WTC11 (cell line): ENCODE data around the gene ECT2. TPM values are rescaled to one million over a fixed set of nuclear protein-coding genes. Genes with fewer than 3 reads are reported as not detected.

Experiments
- ATAC-seq: fragments of 200-7000 bp; cut with Tn5 transposase; 2 replicates; pipeline ENCODE4 v1.10.0; 2021; ENCODE audit warnings: mild to moderate bottlenecking, moderate library complexity
- CTCF ChIA-PET: fragments of 300-600 bp; sonication (Branson Sonifier 250); formaldehyde crosslinking; loops from one replicate; lab custom pipeline; 2021; ENCODE audit warnings: antibody characterized with exemption; lab: Charles Lee
- POLR2A ChIA-PET: fragments of 350-600 bp; sonication (Branson Sonifier 250); formaldehyde crosslinking; loops from one replicate; lab custom pipeline; 2021; ENCODE audit warnings: antibody characterized with exemption; lab: Charles Lee
- DNase-seq: peaks from one replicate; pipeline ENCODE4 v3.0.0; 2021; ENCODE audit warnings: low spot score
- H3K27ac Mint-ChIP-seq: 2 replicates; pipeline ENCODE4 v1.8.0; 2021; ENCODE audit warnings: mixed read lengths
- H3K27me3 Mint-ChIP-seq: 2 replicates; pipeline ENCODE4 v1.8.0; 2021; ENCODE audit warnings: low read depth, mild to moderate bottlenecking, moderate library complexity, mixed read lengths
- H3K36me3 Mint-ChIP-seq: 2 replicates; pipeline ENCODE4 v1.8.0; 2021; ENCODE audit warnings: mixed read lengths
- H3K4me1 Mint-ChIP-seq: 2 replicates; pipeline ENCODE4 v1.8.0; 2022; ENCODE audit warnings: mixed read lengths
- H3K4me3 Mint-ChIP-seq: 2 replicates; pipeline ENCODE4 v1.8.0; 2021; ENCODE audit warnings: mild to moderate bottlenecking, moderate library complexity, mixed read lengths
- H3K9me3 Mint-ChIP-seq: 2 replicates; pipeline ENCODE4 v1.8.0; 2021; ENCODE audit warnings: mixed read lengths
- ETV6 ChIP-seq: sonication (generic); formaldehyde crosslinking; IDR thresholded peaks from 2 replicates; pipeline ENCODE4 v1.8.1; 2022; ENCODE audit warnings: mild to moderate bottlenecking, missing genetic modification reagents
- GABPB1 ChIP-seq: sonication (generic); formaldehyde crosslinking; IDR thresholded peaks from 2 replicates; pipeline ENCODE4 v1.8.1; 2023; ENCODE audit warnings: mild to moderate bottlenecking, missing genetic modification reagents
- IRF2 ChIP-seq: sonication (generic); formaldehyde crosslinking; IDR thresholded peaks from 2 replicates; pipeline ENCODE4 v1.8.0; 2022; ENCODE audit warnings: low read depth, missing genetic modification reagents, borderline replicate concordance
- JUN ChIP-seq: sonication (generic); formaldehyde crosslinking; IDR thresholded peaks from 2 replicates; pipeline ENCODE4 v1.8.0; 2023; ENCODE audit warnings: mild to moderate bottlenecking, missing genetic modification reagents
- NFYB ChIP-seq: sonication (generic); formaldehyde crosslinking; conservative IDR thresholded peaks from 2 replicates; pipeline ENCODE4 v1.8.0; 2022; ENCODE audit warnings: low read depth, missing genetic modification reagents
- NR2C2 ChIP-seq: sonication (generic); formaldehyde crosslinking; IDR thresholded peaks from 2 replicates; pipeline ENCODE4 v1.8.0; 2022; ENCODE audit warnings: mild to moderate bottlenecking, missing genetic modification reagents
- OVOL2 ChIP-seq: fragments of 250-450 bp; sonication (Bioruptor Pico); IDR thresholded peaks from 2 replicates; pipeline ENCODE4 v1.9.0; 2021; ENCODE audit warnings: mild to moderate bottlenecking, borderline replicate concordance
- SMAD4 ChIP-seq: sonication (generic); formaldehyde crosslinking; IDR thresholded peaks from 2 replicates; pipeline ENCODE4 v1.8.0; 2022; ENCODE audit warnings: mild to moderate bottlenecking, missing genetic modification reagents
- TP53 ChIP-seq: sonication (generic); formaldehyde crosslinking; IDR thresholded peaks from 2 replicates; pipeline ENCODE4 v1.8.1; 2023; ENCODE audit warnings: mild to moderate bottlenecking, missing genetic modification reagents
- ZNF121 ChIP-seq: sonication (generic); formaldehyde crosslinking; IDR thresholded peaks from 2 replicates; pipeline ENCODE4 v1.8.0; 2023; ENCODE audit warnings: missing genetic modification reagents
- ZNF232 ChIP-seq: sonication (generic); formaldehyde crosslinking; IDR thresholded peaks from 2 replicates; pipeline ENCODE4 v1.8.0; 2022; ENCODE audit warnings: mild to moderate bottlenecking, missing genetic modification reagents
- ZNF317 ChIP-seq: sonication (generic); formaldehyde crosslinking; IDR thresholded peaks from 2 replicates; pipeline ENCODE4 v1.8.1; 2023; ENCODE audit warnings: low read depth, mild to moderate bottlenecking, moderate library complexity, missing genetic modification reagents, borderline replicate concordance
- ZNF396 ChIP-seq: fragments of 250-450 bp; sonication (Bioruptor Pico); IDR thresholded peaks from 2 replicates; pipeline ENCODE4 v1.8.0; 2021; ENCODE audit warnings: mild to moderate bottlenecking, moderate library complexity, borderline replicate concordance
- ZNF423 ChIP-seq: fragments of 250-450 bp; sonication (Bioruptor Pico); IDR thresholded peaks from 2 replicates; pipeline ENCODE4 v2.1.2; 2022; ENCODE audit warnings: mild to moderate bottlenecking, moderate library complexity
- ZNF671 ChIP-seq: fragments of 250-450 bp; sonication (Bioruptor Pico); IDR thresholded peaks from 2 replicates; pipeline ENCODE4 v1.8.0; 2021; ENCODE audit warnings: mild to moderate bottlenecking
- total RNA-seq: library from RNA; stranded (reverse); gene quantifications from 3 replicates; pipeline ENCODE4 v1.2.3, GENCODE V29; 2021
- TF ChIP-seq, protein P1 (sequence below): sonication (generic); formaldehyde crosslinking; IDR thresholded peaks from 2 replicates; pipeline ENCODE4 v1.8.1; 2023; ENCODE audit warnings: mild to moderate bottlenecking, moderate library complexity, missing genetic modification reagents
- TF ChIP-seq, protein P2 (sequence below): sonication (generic); formaldehyde crosslinking; IDR thresholded peaks from 2 replicates; pipeline ENCODE4 v1.8.0; 2022; ENCODE audit warnings: mild to moderate bottlenecking, missing genetic modification reagents
- TF ChIP-seq, protein P3 (sequence below): sonication (generic); formaldehyde crosslinking; IDR thresholded peaks from 2 replicates; pipeline ENCODE4 v1.8.0; 2023; ENCODE audit warnings: missing genetic modification reagents
- TF ChIP-seq, protein P4 (sequence below): sonication (generic); formaldehyde crosslinking; IDR thresholded peaks from 2 replicates; pipeline ENCODE4 v1.8.1; 2023; ENCODE audit warnings: mild to moderate bottlenecking, missing genetic modification reagents, borderline replicate concordance
- TF ChIP-seq, protein P5 (sequence below): fragments of 250-450 bp; sonication (Bioruptor Pico); IDR thresholded peaks from 2 replicates; pipeline ENCODE4 v1.9.0; 2021; ENCODE audit warnings: moderate library complexity, mild to moderate bottlenecking, inconsistent platforms, borderline replicate concordance
- TF ChIP-seq, protein P6 (sequence below): sonication (generic); formaldehyde crosslinking; IDR thresholded peaks from 2 replicates; pipeline ENCODE4 v1.8.1; 2022; ENCODE audit warnings: low read depth, mild to moderate bottlenecking, moderate library complexity, missing genetic modification reagents, borderline replicate concordance
- TF ChIP-seq, protein P7 (sequence below): sonication (generic); formaldehyde crosslinking; IDR thresholded peaks from 2 replicates; pipeline ENCODE4 v1.8.1; 2023; ENCODE audit warnings: mild to moderate bottlenecking, missing genetic modification reagents

The ECT2 gene
- total RNA-seq, 1 experiment from 2014 or later, result 97.7 TPM

DNA sequence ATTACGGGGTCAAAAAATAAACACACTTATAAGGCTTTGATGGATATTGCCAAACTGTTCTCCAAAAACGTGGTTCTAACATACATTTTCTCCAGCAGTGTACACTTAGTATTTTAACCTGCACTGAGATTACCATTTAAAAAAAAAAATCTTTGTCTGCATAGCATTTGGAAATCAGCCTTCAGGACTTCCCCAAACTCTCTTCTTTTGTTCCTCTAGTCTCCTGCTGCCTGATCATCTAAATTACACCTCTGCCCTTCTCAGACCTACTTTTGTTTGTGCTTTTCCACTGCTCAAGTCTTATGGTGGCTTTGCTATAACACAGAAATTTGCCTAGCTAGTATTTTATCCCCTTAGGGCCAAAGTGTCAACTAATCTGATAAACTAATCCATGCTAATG lies 43.5 kb upstream of the ECT2 start:
- peaks cover 14% of the 10 kb centered on the region for H3K4me1 Mint-ChIP-seq
- 0 out of 2 replicates have a peak overlapping the region, but pooled peaks have one; percentile 5 for H3K27ac Mint-ChIP-seq
- CTCF ChIA-PET, result no interaction called here
- no peaks in the 10 kb centered on the region for H3K9me3 Mint-ChIP-seq
- POLR2A ChIA-PET, result no interaction called here
- TF ChIP-seq ZNF121 (CRISPR knock-in tag) (no peak), TP53 (no peak)
- TF ChIP-seq, protein P1, sequence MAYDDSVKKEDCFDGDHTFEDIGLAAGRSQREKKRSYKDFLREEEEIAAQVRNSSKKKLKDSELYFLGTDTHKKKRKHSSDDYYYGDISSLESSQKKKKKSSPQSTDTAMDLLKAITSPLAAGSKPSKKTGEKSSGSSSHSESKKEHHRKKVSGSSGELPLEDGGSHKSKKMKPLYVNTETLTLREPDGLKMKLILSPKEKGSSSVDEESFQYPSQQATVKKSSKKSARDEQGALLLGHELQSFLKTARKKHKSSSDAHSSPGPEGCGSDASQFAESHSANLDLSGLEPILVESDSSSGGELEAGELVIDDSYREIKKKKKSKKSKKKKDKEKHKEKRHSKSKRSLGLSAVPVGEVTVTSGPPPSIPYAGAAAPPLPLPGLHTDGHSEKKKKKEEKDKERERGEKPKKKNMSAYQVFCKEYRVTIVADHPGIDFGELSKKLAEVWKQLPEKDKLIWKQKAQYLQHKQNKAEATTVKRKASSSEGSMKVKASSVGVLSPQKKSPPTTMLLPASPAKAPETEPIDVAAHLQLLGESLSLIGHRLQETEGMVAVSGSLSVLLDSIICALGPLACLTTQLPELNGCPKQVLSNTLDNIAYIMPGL, result no peak
- TF ChIP-seq, protein P2, sequence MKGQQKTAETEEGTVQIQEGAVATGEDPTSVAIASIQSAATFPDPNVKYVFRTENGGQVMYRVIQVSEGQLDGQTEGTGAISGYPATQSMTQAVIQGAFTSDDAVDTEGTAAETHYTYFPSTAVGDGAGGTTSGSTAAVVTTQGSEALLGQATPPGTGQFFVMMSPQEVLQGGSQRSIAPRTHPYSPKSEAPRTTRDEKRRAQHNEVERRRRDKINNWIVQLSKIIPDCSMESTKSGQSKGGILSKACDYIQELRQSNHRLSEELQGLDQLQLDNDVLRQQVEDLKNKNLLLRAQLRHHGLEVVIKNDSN, result no peak
- TF ChIP-seq, all 79 proteins: peak for 0
- ATAC-seq (no peak), DNase-seq (no peak)
- Mint-ChIP-seq H3K27me3 (no peaks in the 10 kb centered on the region; the same call in 1 of the 2 replicates), H3K36me3 (no peaks in the 10 kb centered on the region), H3K4me3 (no peak overlapping the region)

DNA sequence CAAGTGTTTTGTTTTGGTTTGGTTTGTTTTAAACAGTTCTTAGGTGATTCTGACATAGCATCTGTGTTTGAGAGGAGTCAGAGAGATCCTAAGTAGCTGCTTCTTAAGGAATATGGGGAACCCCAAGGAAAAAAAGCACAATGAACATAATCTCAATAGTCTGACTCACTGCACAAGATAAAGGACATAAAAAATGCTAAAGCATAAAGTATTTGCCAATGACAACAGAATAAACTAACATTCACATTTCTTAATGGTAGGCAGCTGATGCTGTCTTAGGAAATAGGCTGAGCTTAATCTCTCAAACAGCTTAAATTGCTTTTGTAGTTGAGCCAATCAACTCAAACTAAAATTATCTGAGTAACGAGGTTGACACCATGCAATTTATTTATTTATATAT lies 42.6 kb upstream of the ECT2 start:
- CTCF ChIA-PET, result interaction anchor here (0.9 kb wide), 1 partner anchor 35 kb away, joined by 3 read pairs; no protein-coding TSS in a partner anchor
- no peaks in the 10 kb centered on the region for H3K36me3 Mint-ChIP-seq
- no peak for ATAC-seq
- TF ChIP-seq, protein P3, sequence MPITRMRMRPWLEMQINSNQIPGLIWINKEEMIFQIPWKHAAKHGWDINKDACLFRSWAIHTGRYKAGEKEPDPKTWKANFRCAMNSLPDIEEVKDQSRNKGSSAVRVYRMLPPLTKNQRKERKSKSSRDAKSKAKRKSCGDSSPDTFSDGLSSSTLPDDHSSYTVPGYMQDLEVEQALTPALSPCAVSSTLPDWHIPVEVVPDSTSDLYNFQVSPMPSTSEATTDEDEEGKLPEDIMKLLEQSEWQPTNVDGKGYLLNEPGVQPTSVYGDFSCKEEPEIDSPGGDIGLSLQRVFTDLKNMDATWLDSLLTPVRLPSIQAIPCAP, result no peak
- TF ChIP-seq, protein P4, sequence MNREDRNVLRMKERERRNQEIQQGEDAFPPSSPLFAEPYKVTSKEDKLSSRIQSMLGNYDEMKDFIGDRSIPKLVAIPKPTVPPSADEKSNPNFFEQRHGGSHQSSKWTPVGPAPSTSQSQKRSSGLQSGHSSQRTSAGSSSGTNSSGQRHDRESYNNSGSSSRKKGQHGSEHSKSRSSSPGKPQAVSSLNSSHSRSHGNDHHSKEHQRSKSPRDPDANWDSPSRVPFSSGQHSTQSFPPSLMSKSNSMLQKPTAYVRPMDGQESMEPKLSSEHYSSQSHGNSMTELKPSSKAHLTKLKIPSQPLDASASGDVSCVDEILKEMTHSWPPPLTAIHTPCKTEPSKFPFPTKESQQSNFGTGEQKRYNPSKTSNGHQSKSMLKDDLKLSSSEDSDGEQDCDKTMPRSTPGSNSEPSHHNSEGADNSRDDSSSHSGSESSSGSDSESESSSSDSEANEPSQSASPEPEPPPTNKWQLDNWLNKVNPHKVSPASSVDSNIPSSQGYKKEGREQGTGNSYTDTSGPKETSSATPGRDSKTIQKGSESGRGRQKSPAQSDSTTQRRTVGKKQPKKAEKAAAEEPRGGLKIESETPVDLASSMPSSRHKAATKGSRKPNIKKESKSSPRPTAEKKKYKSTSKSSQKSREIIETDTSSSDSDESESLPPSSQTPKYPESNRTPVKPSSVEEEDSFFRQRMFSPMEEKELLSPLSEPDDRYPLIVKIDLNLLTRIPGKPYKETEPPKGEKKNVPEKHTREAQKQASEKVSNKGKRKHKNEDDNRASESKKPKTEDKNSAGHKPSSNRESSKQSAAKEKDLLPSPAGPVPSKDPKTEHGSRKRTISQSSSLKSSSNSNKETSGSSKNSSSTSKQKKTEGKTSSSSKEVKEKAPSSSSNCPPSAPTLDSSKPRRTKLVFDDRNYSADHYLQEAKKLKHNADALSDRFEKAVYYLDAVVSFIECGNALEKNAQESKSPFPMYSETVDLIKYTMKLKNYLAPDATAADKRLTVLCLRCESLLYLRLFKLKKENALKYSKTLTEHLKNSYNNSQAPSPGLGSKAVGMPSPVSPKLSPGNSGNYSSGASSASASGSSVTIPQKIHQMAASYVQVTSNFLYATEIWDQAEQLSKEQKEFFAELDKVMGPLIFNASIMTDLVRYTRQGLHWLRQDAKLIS, result no peak
- TF ChIP-seq, protein P5, sequence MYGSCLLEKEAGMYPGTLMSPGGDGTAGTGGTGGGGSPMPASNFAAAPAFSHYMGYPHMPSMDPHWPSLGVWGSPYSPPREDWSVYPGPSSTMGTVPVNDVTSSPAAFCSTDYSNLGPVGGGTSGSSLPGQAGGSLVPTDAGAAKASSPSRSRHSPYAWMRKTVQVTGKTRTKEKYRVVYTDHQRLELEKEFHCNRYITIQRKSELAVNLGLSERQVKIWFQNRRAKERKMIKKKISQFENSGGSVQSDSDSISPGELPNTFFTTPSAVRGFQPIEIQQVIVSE (CRISPR knock-in tag), result no peak
- no peak for TF ChIP-seq IRF2 (CRISPR knock-in tag)
- TF ChIP-seq, protein P2, result no peak
- no peak for TF ChIP-seq JUN (CRISPR knock-in tag)
- no peak for TF ChIP-seq ZNF317
- TF ChIP-seq ZNF396 (CRISPR knock-in tag), result no peak
- TF ChIP-seq, protein P6, sequence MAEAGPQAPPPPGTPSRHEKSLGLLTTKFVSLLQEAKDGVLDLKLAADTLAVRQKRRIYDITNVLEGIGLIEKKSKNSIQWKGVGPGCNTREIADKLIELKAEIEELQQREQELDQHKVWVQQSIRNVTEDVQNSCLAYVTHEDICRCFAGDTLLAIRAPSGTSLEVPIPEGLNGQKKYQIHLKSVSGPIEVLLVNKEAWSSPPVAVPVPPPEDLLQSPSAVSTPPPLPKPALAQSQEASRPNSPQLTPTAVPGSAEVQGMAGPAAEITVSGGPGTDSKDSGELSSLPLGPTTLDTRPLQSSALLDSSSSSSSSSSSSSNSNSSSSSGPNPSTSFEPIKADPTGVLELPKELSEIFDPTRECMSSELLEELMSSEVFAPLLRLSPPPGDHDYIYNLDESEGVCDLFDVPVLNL, result no peak
- TF ChIP-seq NFYB (CRISPR knock-in tag), result no peak
- no peak for TF ChIP-seq ETV6
- no peak for TF ChIP-seq NR2C2 (CRISPR knock-in tag)
- TF ChIP-seq GABPB1 (CRISPR knock-in tag), result no peak
- no peak for TF ChIP-seq ZNF423 (CRISPR knock-in tag)
- TF ChIP-seq SMAD4, result no peak
- TF ChIP-seq OVOL2 (CRISPR knock-in tag), result no peak
- TF ChIP-seq ZNF671 (CRISPR knock-in tag), result no peak
- no peak for TF ChIP-seq ZNF232
- TF ChIP-seq, protein P7, sequence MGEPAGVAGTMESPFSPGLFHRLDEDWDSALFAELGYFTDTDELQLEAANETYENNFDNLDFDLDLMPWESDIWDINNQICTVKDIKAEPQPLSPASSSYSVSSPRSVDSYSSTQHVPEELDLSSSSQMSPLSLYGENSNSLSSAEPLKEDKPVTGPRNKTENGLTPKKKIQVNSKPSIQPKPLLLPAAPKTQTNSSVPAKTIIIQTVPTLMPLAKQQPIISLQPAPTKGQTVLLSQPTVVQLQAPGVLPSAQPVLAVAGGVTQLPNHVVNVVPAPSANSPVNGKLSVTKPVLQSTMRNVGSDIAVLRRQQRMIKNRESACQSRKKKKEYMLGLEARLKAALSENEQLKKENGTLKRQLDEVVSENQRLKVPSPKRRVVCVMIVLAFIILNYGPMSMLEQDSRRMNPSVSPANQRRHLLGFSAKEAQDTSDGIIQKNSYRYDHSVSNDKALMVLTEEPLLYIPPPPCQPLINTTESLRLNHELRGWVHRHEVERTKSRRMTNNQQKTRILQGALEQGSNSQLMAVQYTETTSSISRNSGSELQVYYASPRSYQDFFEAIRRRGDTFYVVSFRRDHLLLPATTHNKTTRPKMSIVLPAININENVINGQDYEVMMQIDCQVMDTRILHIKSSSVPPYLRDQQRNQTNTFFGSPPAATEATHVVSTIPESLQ (CRISPR knock-in tag), result no peak
- TF ChIP-seq ZNF121 (CRISPR knock-in tag), result no peak
- H3K9me3 Mint-ChIP-seq, result no peaks in the 10 kb centered on the region
- H3K27ac Mint-ChIP-seq, result no peak overlapping the region
- POLR2A ChIA-PET, result no interaction called here
- H3K4me1 Mint-ChIP-seq, result peaks cover 14% of the 10 kb centered on the region
- no peak for DNase-seq
- H3K4me3 Mint-ChIP-seq, result no peak overlapping the region
- H3K27me3 Mint-ChIP-seq, result no peaks in the 10 kb centered on the region; the same call in 1 of the 2 replicates
